GM20000 (cell line): ENCODE data around the gene CACNA2D2.
"Not testable (repeated sequence)": the region's sequence is repeated elsewhere in the genome, so short reads cannot be mapped to it uniquely, and the experiment has no call there.

ENCODE experiments used
- DNase-seq: peaks from one replicate; pipeline ENCODE4 v3.0.0; 2012; ENCODE audit warnings: low spot score
- CTCF ChIP-seq: IDR thresholded peaks from 2 replicates; pipeline ENCODE4 v1.5.1; 2012; ENCODE audit warnings: mild to moderate bottlenecking, control low read depth; ENCODE audit errors: extremely low read depth, missing control alignments

The CACNA2D2 gene

GRCh38 chr3:50517721-50518206 is 14.3 kb upstream of the CACNA2D2 start:
- DNase-seq: no peak
- no peak for TF ChIP-seq CTCF

GRCh38 chr3:50516440-50516871 is 13.0 kb upstream of the CACNA2D2 start:
- no peak for DNase-seq
- no peak for TF ChIP-seq CTCF

DNA sequence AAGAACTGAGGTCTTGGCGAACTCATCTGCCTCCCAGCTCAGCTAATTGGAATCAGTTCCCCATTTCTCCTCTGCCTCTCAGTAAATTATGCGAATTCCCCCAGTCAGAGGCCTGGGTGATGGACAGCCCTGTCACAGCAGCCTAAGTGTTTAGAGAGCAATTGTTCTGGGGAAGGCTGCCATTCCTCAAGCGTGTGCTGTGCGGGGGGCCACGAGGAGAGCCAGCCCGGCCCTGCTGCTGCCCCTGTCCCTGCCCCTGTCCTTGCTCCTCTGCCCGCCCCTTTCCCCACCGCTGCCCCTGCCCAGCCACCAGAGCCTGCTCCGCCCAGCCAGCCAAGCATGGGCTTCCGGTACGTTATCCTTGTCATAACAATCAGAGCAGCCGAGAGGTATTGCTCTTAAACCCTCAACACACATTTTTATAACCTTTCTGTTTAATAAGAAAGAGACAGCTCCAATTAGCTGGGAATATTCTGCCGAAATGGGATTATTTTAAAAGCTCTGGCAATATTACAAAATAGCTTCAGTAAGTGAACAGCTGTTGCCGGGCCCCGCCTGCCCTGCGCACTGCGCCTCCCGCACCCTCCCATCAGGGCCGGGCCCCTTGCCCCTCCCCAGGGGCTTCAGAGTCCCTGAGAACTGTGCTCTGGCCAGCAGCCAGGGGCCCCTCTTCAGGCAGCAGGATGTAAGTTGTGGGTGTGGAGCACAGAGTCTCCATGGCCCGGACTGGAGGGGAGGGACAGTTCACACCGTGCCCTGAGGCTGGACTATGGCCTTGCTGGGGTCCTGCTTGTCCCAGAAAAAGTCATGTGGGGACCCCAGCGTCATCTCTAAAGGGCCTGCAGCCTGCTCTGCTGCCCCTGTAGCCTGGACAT is 12.4 kb upstream of the CACNA2D2 start:
- no peak for DNase-seq
- no peak for TF ChIP-seq CTCF

GRCh38 chr3:50512908-50513307 is 9.5 kb upstream of the CACNA2D2 start:
- not testable (repeated sequence) for DNase-seq

- TF ChIP-seq CTCF: no peak
- no peak for DNase-seq
Measured at GRCh38 chr3:50512131-50512530, 8.7 kb upstream of the CACNA2D2 start.

- DNase-seq: no peak
Measured at GRCh38 chr3:50510325-50510724, 6.9 kb upstream of the CACNA2D2 start.

GRCh38 chr3:50509715-50510114 is 6.3 kb upstream of the CACNA2D2 start:
- no peak for TF ChIP-seq CTCF
- no peak for DNase-seq

More at GRCh38 chr3:50510325-50510724, 6.9 kb upstream of the CACNA2D2 start:
- no peak for TF ChIP-seq CTCF

DNA sequence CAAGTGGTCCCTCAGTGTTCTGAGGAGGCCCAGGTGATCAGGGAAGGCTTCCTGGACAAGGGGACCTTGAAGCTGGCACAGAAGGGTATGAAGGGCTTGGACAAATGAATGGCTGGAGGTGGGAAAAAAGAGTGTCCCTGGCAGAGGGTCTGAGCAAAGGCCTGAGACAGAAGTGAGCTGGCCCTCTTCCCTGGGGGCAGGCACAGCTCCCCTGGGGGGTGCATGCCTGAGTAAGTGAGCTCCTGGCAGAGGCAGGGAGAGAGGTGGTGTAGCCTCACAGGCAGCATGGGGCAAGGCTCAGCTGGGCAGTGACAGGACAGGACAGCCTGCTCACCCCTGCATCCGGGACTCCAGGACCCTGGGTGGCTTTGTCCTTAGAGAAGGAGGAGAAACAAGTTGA is 5.4 kb upstream of the CACNA2D2 start:
- no peak for TF ChIP-seq CTCF
- no peak for DNase-seq
